A673 (cell line): Measurements from ENCODE around the gene FRMD5. TPM values are rescaled to one million over a fixed set of nuclear protein-coding genes. Genes with fewer than 3 reads are reported as not detected.

ENCODE experiments used
- BruUV-seq: library from RNA; stranded (reverse); fragments of 400-500 nt; replicated peaks from 2 replicates; lab custom pipeline; 2021; lab: Mats Ljungman, UMichigan
- CTCF ChIA-PET: fragments of 300-600 bp; sonication (Branson Sonifier 250); formaldehyde crosslinking; loops from one replicate; lab custom pipeline; 2022; ENCODE audit warnings: antibody characterized with exemption; lab: Charles Lee
- POLR2A ChIA-PET: fragments of 300-600 bp; sonication (Branson Sonifier 250); formaldehyde crosslinking; loops from one replicate; lab custom pipeline; 2022; ENCODE audit warnings: antibody characterized with exemption; ENCODE audit not compliant: low non-redundant PET; lab: Charles Lee
- DNase-seq: peaks from one replicate; pipeline ENCODE4 v3.0.0-alpha.2; 2015; ENCODE audit warnings: low spot score
- H3K27ac ChIP-seq: fragments of 200-600 bp; sonication (generic); 2 replicates; pipeline ENCODE4 v1.5.1; 2016; ENCODE audit warnings: mixed run types, low read depth, mild to moderate bottlenecking, mixed read lengths, antibody characterized with exemption, low read length; ENCODE audit not compliant: poor library complexity, severe bottlenecking
- H3K27me3 ChIP-seq: fragments of 200-600 bp; sonication (generic); replicated peaks from 2 replicates; pipeline ENCODE4 v1.6.1; 2017; ENCODE audit warnings: mixed run types, low read depth, mild to moderate bottlenecking, mixed read lengths, antibody characterized with exemption, low read length; ENCODE audit not compliant: insufficient read depth, poor library complexity
- H3K36me3 ChIP-seq: fragments of 200-600 bp; sonication (generic); 2 replicates; pipeline ENCODE4 v1.6.1; 2016; ENCODE audit warnings: mixed run types, mild to moderate bottlenecking, mixed read lengths, antibody characterized with exemption, low read length; ENCODE audit not compliant: insufficient read depth, poor library complexity, severe bottlenecking
- H3K4me1 ChIP-seq: fragments of 200-600 bp; sonication (generic); 2 replicates; pipeline ENCODE4 v1.6.1; 2017; ENCODE audit warnings: mixed run types, mild to moderate bottlenecking, mixed read lengths, antibody characterized with exemption, low read length; ENCODE audit not compliant: insufficient read depth, poor library complexity, severe bottlenecking
- H3K4me3 ChIP-seq: fragments of 200-600 bp; sonication (generic); 2 replicates; pipeline ENCODE4 v1.5.1; 2016; ENCODE audit warnings: low read depth, mixed run types, mild to moderate bottlenecking, mixed read lengths, low read length; ENCODE audit not compliant: poor library complexity, severe bottlenecking
- H3K9me3 ChIP-seq: fragments of 200-600 bp; sonication (generic); 2 replicates; pipeline ENCODE4 v1.6.1; 2016; ENCODE audit warnings: mixed run types, low read depth, mild to moderate bottlenecking, mixed read lengths, antibody characterized with exemption, low read length; ENCODE audit not compliant: poor library complexity, severe bottlenecking
- CTCF ChIP-seq: fragments of 300-800, 200-600 bp; sonication (generic); conservative IDR thresholded peaks from 2 replicates; pipeline ENCODE4 v1.5.1; 2017; ENCODE audit warnings: low read depth, mild to moderate bottlenecking, antibody characterized with exemption, low read length, moderate library complexity, mixed read lengths
- EZH2 ChIP-seq: fragments of 200-600 bp; sonication (generic); IDR thresholded peaks from 2 replicates; pipeline ENCODE4 v1.6.1; 2017; ENCODE audit warnings: borderline replicate concordance, low read depth, mild to moderate bottlenecking, mixed read lengths, antibody characterized with exemption, low read length; ENCODE audit not compliant: poor library complexity, severe bottlenecking
- intact Hi-C: fragments of 100-400 bp; cut with micrococcal nuclease; formaldehyde crosslinking; loops from one replicate; pipeline ENCODE4 v1.10.0; 2022; ENCODE audit not compliant: unreplicated experiment
- total RNA-seq: library from RNA; stranded (reverse); gene quantifications from 2 replicates; pipeline ENCODE4 v1.2.3, GENCODE V29; 2021

Gene FRMD5
- total RNA-seq, 1 experiment from 2014 or later: 2.6 TPM

GRCh38 chr15:43896543-43896942 lies 298.5 kb downstream of the FRMD5 start:
- TF ChIP-seq CTCF: no peak
- TF ChIP-seq EZH2: no peak
- ChIA-PET CTCF (no interaction called here), POLR2A (no interaction called here)
- no TSS peak for BruUV-seq
- Histone ChIP-seq H3K4me3 (no peak overlapping the region), H3K27ac (no peak overlapping the region), H3K27me3 (no peaks in the 10 kb centered on the region), H3K4me1 (peaks cover 5% of the 10 kb centered on the region), H3K9me3 (no peaks in the 10 kb centered on the region), H3K36me3 (no peaks in the 10 kb centered on the region)
- no peak for DNase-seq
- intact Hi-C loops: no loop called here

GRCh38 chr15:43895586-43895985 lies 299.5 kb downstream of the FRMD5 start:
- no peak for DNase-seq
- H3K27me3 ChIP-seq: no peaks in the 10 kb centered on the region
- H3K27ac ChIP-seq: no peak overlapping the region
- CTCF ChIA-PET: no interaction called here
- no peaks in the 10 kb centered on the region for H3K9me3 ChIP-seq
- POLR2A ChIA-PET: no interaction called here
- peaks cover 1% of the 10 kb centered on the region for H3K36me3 ChIP-seq
- intact Hi-C loops: no loop called here
- no peak overlapping the region for H3K4me3 ChIP-seq
- BruUV-seq: no TSS peak
- TF ChIP-seq CTCF: no peak
- no peak for TF ChIP-seq EZH2
- no peaks in the 10 kb centered on the region for H3K4me1 ChIP-seq

- no peak overlapping the region for H3K27ac ChIP-seq
- TF ChIP-seq CTCF (no peak), EZH2 (no peak)
- DNase-seq: no peak
- no peaks in the 10 kb centered on the region for H3K27me3 ChIP-seq
- ChIA-PET CTCF (no interaction called here), POLR2A (no interaction called here)
- no peaks in the 10 kb centered on the region for H3K9me3 ChIP-seq
- BruUV-seq: no TSS peak
- intact Hi-C loops: no loop called here
- H3K4me1 ChIP-seq: no peaks in the 10 kb centered on the region
- H3K4me3 ChIP-seq: no peak overlapping the region
- H3K36me3 ChIP-seq: peaks cover 3% of the 10 kb centered on the region
Measured at GRCh38 chr15:43893956-43894355, 301.1 kb downstream of the FRMD5 start.
